Activated naive CD8-positive, alpha-beta T cell treated with anti-CD3 and anti-CD28 coated beads, Interleukin-2, amount 10 ng/mL, durations not matched to agents 7 days and 5 days (primary cell): ENCODE data around the gene APOBEC3G. TPM values are rescaled to one million over a fixed set of nuclear protein-coding genes. Genes with fewer than 3 reads are reported as not detected.

Source experiments
- ATAC-seq: fragments of 150-1000 bp; cut with Tn5 transposase; one replicate; pipeline ENCODE4 v1.10.0; 2021; ENCODE audit warnings: low read depth, moderate library complexity
- POLR2A ChIA-PET: fragments of 350-600 bp; sonication (Branson Sonifier 250); formaldehyde crosslinking; loops from one replicate; lab custom pipeline; 2021; ENCODE audit warnings: antibody characterized with exemption; lab: Charles Lee
- DNase-seq: peaks from one replicate; pipeline ENCODE4 v3.0.0; 2021
- H3K27ac Mint-ChIP-seq: one replicate; pipeline ENCODE4 v1.8.0; 2022; ENCODE audit warnings: mild to moderate bottlenecking, mixed read lengths
- H3K27me3 Mint-ChIP-seq: one replicate; pipeline ENCODE4 v1.8.0; 2022; ENCODE audit warnings: mild to moderate bottlenecking, moderate library complexity, mixed read lengths
- H3K36me3 Mint-ChIP-seq: one replicate; pipeline ENCODE4 v1.8.0; 2021; ENCODE audit warnings: mild to moderate bottlenecking, mixed read lengths
- H3K4me1 Mint-ChIP-seq: one replicate; pipeline ENCODE4 v1.8.0; 2021; ENCODE audit warnings: mixed read lengths
- H3K4me3 Mint-ChIP-seq: one replicate; pipeline ENCODE4 v1.8.0; 2022; ENCODE audit warnings: mild to moderate bottlenecking, moderate library complexity, mixed read lengths
- H3K9me3 Mint-ChIP-seq: one replicate; pipeline ENCODE4 v1.8.0; 2021; ENCODE audit warnings: mixed read lengths
- total RNA-seq, 2 experiments: library from RNA; stranded (reverse); gene quantifications; one replicate each; pipeline ENCODE4 v1.2.3, GENCODE V29; 2021

APOBEC3G gene
- total RNA-seq, 2 experiments from 2014 or later: 116 to 118 TPM

GRCh38 chr22:39103431-39103830 lies 26.4 kb downstream of the APOBEC3G start:
- POLR2A ChIA-PET: interaction anchor here (1.2 kb wide), 1 partner anchor 10 kb away, joined by 4 read pairs; no protein-coding TSS in a partner anchor
- Mint-ChIP-seq H3K27me3 (no peaks in the 10 kb centered on the region), H3K4me3 (no peak overlapping the region), H3K36me3 (peaks cover 22% of the 10 kb centered on the region), H3K27ac (no peak overlapping the region), H3K4me1 (peaks cover 18% of the 10 kb centered on the region), H3K9me3 (no peaks in the 10 kb centered on the region)
- DNase-seq (no peak), ATAC-seq (no peak)

- no peaks in the 10 kb centered on the region for H3K9me3 Mint-ChIP-seq
- no peak overlapping the region for H3K27ac Mint-ChIP-seq
- no peak for ATAC-seq
- no peak overlapping the region for H3K4me3 Mint-ChIP-seq
- H3K36me3 Mint-ChIP-seq: peaks cover 15% of the 10 kb centered on the region
- POLR2A ChIA-PET: interaction anchor here (0.6 to 1.5 kb wide), 3 partner anchors 11 to 91 kb away, joined by 3 to 4 read pairs (median 3); no protein-coding TSS in a partner anchor
- peaks cover 2% of the 10 kb centered on the region for H3K4me1 Mint-ChIP-seq
- DNase-seq: no peak
- peaks cover 3% of the 10 kb centered on the region for H3K27me3 Mint-ChIP-seq
These were observed 29.3 kb downstream of the APOBEC3G start for GRCh38 chr22:39106326-39106725.

DNA sequence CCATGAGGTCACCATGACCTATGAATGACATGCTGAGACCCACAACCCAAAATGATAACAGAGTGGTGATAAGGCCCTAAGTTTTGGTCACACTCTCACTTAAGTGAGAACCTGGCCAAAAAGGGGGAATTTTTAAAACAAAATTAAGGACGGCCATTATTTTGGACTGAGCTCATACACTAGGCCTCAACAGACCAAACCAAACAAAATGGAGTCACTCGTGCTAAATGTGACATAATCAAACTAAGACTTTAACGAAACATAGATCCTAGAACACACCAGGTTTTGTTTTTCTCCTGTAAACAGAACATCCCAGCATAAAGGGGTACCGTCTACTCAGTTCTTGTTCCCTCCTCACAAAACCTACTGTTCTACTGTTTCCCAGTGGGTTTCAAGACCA lies 31.4 kb downstream of the APOBEC3G start:
- Mint-ChIP-seq H3K4me3 (no peak overlapping the region), H3K27me3 (peaks cover 3% of the 10 kb centered on the region), H3K4me1 (peaks cover 3% of the 10 kb centered on the region), H3K27ac (no peak overlapping the region), H3K9me3 (peaks cover 1% of the 10 kb centered on the region), H3K36me3 (peaks cover 2% of the 10 kb centered on the region)
- DNase-seq (no peak), ATAC-seq (no peak)
- POLR2A ChIA-PET: no interaction called here

GRCh38 chr22:39109361-39109760 lies 32.3 kb downstream of the APOBEC3G start:
- POLR2A ChIA-PET: no interaction called here
- no peak overlapping the region for H3K4me3 Mint-ChIP-seq
- ATAC-seq (no peak), DNase-seq (no peak)
- H3K27me3 Mint-ChIP-seq: peaks cover 3% of the 10 kb centered on the region
- H3K27ac Mint-ChIP-seq: no peak overlapping the region
- H3K4me1 Mint-ChIP-seq: peaks cover 5% of the 10 kb centered on the region
- H3K36me3 Mint-ChIP-seq: no peaks in the 10 kb centered on the region
- H3K9me3 Mint-ChIP-seq: peaks cover 3% of the 10 kb centered on the region

DNA sequence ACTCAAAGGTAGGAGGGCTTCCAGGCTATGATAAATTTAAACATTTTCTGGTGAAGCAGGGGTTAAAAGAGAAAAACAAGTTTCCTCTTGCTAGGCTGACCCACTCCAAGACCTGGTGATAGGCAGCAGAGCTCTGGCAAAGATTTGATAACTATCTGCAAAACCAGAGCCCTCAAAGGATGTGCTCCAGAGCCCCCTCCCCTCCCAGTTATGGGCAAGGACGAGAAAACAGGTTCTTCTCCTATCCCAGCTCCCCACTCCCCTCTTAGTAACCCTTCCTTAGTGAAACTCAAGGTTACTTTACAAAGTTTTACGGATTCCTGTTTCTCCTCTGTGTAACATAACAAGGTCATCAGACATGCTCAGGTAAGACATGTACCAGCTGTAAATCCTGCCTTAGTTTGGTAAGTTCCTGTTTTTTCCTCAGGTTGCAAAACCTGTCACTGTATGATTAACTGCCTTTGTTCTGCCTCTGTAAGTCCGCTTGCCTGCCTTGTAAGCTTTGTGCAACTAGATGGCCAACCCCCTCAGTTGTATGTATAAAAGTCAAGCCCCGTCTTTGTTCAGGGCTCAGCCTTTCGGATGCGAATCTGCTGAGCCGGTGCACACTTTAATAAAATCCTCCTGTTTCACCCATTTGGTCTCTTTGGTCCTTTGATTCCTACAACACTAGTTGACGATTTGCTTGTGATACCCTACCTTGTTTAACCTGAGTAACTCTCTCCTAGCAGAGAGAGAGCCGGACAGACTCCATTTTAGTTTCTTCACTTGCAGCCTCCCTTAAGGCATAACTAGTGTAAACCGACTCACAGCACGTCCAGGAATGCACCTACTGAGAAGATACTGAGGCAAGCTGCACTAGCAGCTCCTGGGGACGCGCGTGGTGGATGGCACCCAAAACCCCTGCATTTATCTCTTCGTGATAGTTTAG lies 33.8 kb downstream of the APOBEC3G start:
- ATAC-seq (no peak), DNase-seq (no peak)
- Mint-ChIP-seq H3K4me3 (no peak overlapping the region), H3K36me3 (no peaks in the 10 kb centered on the region), H3K4me1 (peaks cover 14% of the 10 kb centered on the region), H3K27ac (no peak overlapping the region), H3K9me3 (peaks cover 3% of the 10 kb centered on the region), H3K27me3 (peaks cover 3% of the 10 kb centered on the region)
- POLR2A ChIA-PET: interaction anchor here (0.7 kb wide), 1 partner anchor 1453 kb away, joined by 3 read pairs; no protein-coding TSS in a partner anchor

GRCh38 chr22:39114112-39114511 lies 37.0 kb downstream of the APOBEC3G start:
- H3K4me3 Mint-ChIP-seq: no peak overlapping the region
- POLR2A ChIA-PET: interaction anchor here (0.7 to 1.4 kb wide), 3 partner anchors 17 to 24 kb away, joined by 4 to 5 read pairs (median 4); partner anchors contain the start of gene APOBEC3H
- H3K4me1 Mint-ChIP-seq: peaks cover 39% of the 10 kb centered on the region

DNA sequence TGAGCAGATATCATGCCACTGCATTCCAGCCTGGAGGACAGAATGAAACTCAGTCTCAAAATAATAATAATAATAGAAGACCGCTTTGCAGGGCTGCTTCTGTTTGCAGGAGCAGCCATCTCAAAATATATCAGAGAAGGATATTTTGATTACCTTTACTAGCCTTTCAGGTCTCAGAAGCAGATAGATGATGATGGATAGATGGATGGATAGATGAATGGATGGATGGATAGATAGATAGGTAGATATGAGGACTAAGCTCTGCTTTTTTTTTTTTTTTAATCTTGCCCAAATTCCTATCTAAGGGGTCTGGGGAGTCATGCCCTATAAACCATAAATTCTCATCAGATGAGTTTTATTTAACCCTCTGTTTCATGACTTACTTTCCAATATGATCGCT lies 38.5 kb downstream of the APOBEC3G start:
- H3K27ac Mint-ChIP-seq: no peak overlapping the region
- POLR2A ChIA-PET: no interaction called here

More at GRCh38 chr22:39114112-39114511, 37.0 kb downstream of the APOBEC3G start:
- no peak for ATAC-seq
- peaks cover 3% of the 10 kb centered on the region for H3K27me3 Mint-ChIP-seq
- H3K9me3 Mint-ChIP-seq: peaks cover 3% of the 10 kb centered on the region
- no peak overlapping the region for H3K27ac Mint-ChIP-seq
- H3K36me3 Mint-ChIP-seq: no peaks in the 10 kb centered on the region
- DNase-seq: no peak

DNA sequence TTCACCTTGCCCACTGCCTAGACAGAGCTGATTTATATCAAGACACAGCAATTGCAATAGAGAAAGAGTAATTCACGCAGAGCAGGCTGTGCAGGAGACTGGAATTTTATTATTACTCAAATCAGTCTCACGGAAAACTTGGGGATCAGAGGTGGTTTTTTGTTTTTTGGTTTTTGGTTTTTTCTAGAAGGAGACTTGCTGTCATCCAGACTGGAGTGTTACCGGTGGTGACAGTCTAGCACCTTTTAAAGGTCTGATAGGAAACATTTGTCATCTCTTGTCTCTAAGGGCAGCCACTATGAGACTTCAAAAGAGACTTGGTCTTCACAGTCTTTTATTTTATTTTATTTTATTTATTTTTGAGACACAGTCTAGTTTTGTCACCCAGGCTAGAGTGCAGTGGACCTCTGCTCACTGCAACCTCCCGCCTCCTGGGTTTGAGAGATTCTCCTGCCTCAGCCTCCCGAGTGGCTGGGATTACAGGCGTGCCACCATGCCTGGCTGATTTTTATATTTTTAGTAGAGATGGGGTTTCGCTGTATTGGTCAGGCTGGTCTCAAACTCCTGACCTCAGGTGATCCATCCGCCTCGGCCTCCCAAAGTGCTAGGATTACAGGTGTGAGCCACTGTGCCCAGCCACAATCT lies 39.0 kb downstream of the APOBEC3G start:
- Mint-ChIP-seq H3K4me1 (peaks cover 44% of the 10 kb centered on the region), H3K36me3 (no peaks in the 10 kb centered on the region), H3K4me3 (no peak overlapping the region), H3K27me3 (no peaks in the 10 kb centered on the region), H3K27ac (no peak overlapping the region), H3K9me3 (peaks cover 3% of the 10 kb centered on the region)
- POLR2A ChIA-PET: no interaction called here
- no peak for DNase-seq
- ATAC-seq: no peak

More for the DNA sequence above, 38.5 kb downstream of the APOBEC3G start:
- no peak for DNase-seq
- Mint-ChIP-seq H3K4me3 (no peak overlapping the region), H3K4me1 (peaks cover 42% of the 10 kb centered on the region), H3K27me3 (no peaks in the 10 kb centered on the region), H3K9me3 (peaks cover 3% of the 10 kb centered on the region), H3K36me3 (no peaks in the 10 kb centered on the region)
- no peak for ATAC-seq

GRCh38 chr22:39117585-39118191 lies 40.6 kb downstream of the APOBEC3G start:
- Mint-ChIP-seq H3K9me3 (peaks cover 3% of the 10 kb centered on the region), H3K36me3 (no peaks in the 10 kb centered on the region), H3K27me3 (no peaks in the 10 kb centered on the region), H3K27ac (peak overlapping the region; percentile 81), H3K4me3 (peak overlapping the region; percentile 65), H3K4me1 (peaks cover 52% of the 10 kb centered on the region)
- peak; percentile 68 for DNase-seq
- peak; percentile 69 for ATAC-seq
- POLR2A ChIA-PET: interaction anchor here (1.1 to 1.6 kb wide), 3 partner anchors 19 to 27 kb away, joined by 4 to 9 read pairs (median 6); no protein-coding TSS in a partner anchor

DNA sequence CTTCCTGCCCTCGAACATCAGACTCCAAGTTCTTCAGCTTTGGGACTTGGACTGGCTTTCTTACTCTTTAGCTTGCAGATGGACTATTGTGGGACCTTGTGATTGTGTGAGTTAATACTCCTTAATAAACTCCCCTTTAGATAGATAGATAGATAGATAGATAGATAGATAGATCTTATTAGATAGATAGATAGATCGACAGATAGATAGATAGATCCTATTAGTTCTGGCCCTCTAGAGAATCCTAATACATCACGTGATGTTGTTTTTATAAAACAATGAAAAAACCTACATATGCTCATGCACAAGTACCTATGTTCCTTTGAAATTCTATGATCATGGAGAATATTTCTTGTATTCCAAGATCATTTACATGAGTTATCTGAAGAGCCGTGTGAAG lies 43.9 kb downstream of the APOBEC3G start:
- no peak for DNase-seq
- no peak for ATAC-seq
- Mint-ChIP-seq H3K9me3 (no peaks in the 10 kb centered on the region), H3K36me3 (no peaks in the 10 kb centered on the region), H3K27me3 (no peaks in the 10 kb centered on the region), H3K4me1 (peaks cover 39% of the 10 kb centered on the region), H3K4me3 (no peak overlapping the region), H3K27ac (peak overlapping the region; percentile 14)
- POLR2A ChIA-PET: no interaction called here

DNA sequence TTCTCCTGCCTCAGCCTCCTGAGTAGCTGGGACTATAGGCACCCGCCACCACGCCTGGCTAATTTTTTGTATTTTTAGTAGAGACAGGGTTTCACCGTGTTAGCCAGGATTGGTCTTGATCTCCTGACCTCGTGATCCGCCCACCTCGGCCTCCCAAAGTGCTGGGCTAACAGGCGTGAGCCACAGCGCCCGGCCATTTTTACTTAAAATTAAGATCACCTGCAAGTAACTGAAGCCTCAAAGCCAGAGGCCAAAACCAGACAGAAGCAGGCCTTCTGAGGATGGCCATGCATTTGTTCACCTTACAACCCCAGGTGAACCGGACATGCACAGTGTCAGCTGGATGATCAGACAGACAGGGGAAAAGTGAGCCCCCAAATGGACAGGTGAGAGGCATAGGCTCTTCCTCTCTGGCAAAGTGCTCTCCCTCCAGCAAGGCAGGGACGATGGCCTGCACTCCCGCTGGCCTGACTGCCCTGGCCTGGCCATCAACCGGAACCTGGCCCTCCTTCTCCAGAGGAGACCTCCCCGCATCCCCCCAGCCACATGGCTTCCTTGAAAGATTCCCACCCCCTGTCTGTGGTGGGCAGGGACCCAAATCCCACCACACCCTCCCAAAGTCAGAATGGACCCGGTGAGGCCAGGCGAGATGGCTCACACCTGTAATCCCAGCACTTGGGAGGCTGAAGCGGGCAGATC lies 45.8 kb downstream of the APOBEC3G start:
- Mint-ChIP-seq H3K4me1 (peaks cover 24% of the 10 kb centered on the region), H3K27me3 (no peaks in the 10 kb centered on the region), H3K36me3 (no peaks in the 10 kb centered on the region), H3K9me3 (no peaks in the 10 kb centered on the region), H3K27ac (no peak overlapping the region), H3K4me3 (no peak overlapping the region)
- DNase-seq (no peak), ATAC-seq (no peak)
- POLR2A ChIA-PET: interaction anchor here (1.4 kb wide), 1 partner anchor 120 kb away, joined by 5 read pairs; no protein-coding TSS in a partner anchor

GRCh38 chr22:39123751-39124581 lies 46.9 kb downstream of the APOBEC3G start:
- Mint-ChIP-seq H3K4me1 (peaks cover 16% of the 10 kb centered on the region), H3K36me3 (no peaks in the 10 kb centered on the region), H3K9me3 (no peaks in the 10 kb centered on the region), H3K27me3 (no peaks in the 10 kb centered on the region), H3K4me3 (no peak overlapping the region), H3K27ac (no peak overlapping the region)
- DNase-seq (no peak), ATAC-seq (no peak)
- POLR2A ChIA-PET: interaction anchor here (1.4 kb wide), 1 partner anchor 121 kb away, joined by 5 read pairs; no protein-coding TSS in a partner anchor
